Neural cell (in vitro differentiated cells): ENCODE results near the gene KDM4D. TPM values are rescaled to one million over a fixed set of nuclear protein-coding genes. Genes with fewer than 3 reads are reported as not detected.

ENCODE experiments used
- H2AFZ ChIP-seq: fragments of 200-600, 300-800 bp; sonication (generic), shearing (Covaris generic); 2 replicates; pipeline ENCODE4 v1.6.0; 2014; ENCODE audit warnings: low read depth, mild to moderate bottlenecking, antibody characterized with exemption, low read length, moderate library complexity
- H3F3A ChIP-seq: fragments of 200-600 bp; shearing (Covaris generic); 2 replicates; pipeline ENCODE4 v1.6.1; 2016; ENCODE audit warnings: mild to moderate bottlenecking, moderate library complexity, mixed read lengths, antibody characterized with exemption, low read length; ENCODE audit not compliant: insufficient read depth, poor library complexity, severe bottlenecking
- H3K27ac ChIP-seq: fragments of 200-600, 300-800 bp; sonication (generic), shearing (Covaris generic); 2 replicates; pipeline ENCODE4 v1.5.1; 2014; ENCODE audit warnings: mild to moderate bottlenecking, low read length, moderate library complexity
- H3K27me3 ChIP-seq: fragments of 300-800, 200-600 bp; sonication (generic), shearing (Covaris generic); 2 replicates; pipeline ENCODE4 v1.6.0; 2014; ENCODE audit warnings: mild to moderate bottlenecking, low read depth, low read length, moderate library complexity; ENCODE audit not compliant: insufficient read depth
- H3K36me3 ChIP-seq: fragments of 300-800, 200-600 bp; sonication (generic), shearing (Covaris generic); 2 replicates; pipeline ENCODE4 v1.5.1; 2014; ENCODE audit warnings: mild to moderate bottlenecking, antibody characterized with exemption, low read length, moderate library complexity; ENCODE audit not compliant: insufficient read depth
- H3K4me2 ChIP-seq: fragments of 300-800, 200-600 bp; sonication (generic), shearing (Covaris generic); 2 replicates; pipeline ENCODE4 v1.6.0; 2014; ENCODE audit warnings: mild to moderate bottlenecking, low read length
- H3K4me3 ChIP-seq: fragments of 300-800, 200-600 bp; sonication (generic), shearing (Covaris generic); 2 replicates; pipeline ENCODE4 v1.5.1; 2014; ENCODE audit warnings: mild to moderate bottlenecking, low read length, moderate library complexity
- H3K79me2 ChIP-seq: fragments of 200-600 bp; shearing (Covaris generic); replicated peaks from 2 replicates; pipeline ENCODE4 v1.6.0; 2014; ENCODE audit warnings: mild to moderate bottlenecking, low read length, moderate library complexity; ENCODE audit not compliant: insufficient read depth
- H3K9ac ChIP-seq: fragments of 300-800, 200-600 bp; sonication (generic), shearing (Covaris generic); 2 replicates; pipeline ENCODE4 v1.6.1; 2016; ENCODE audit warnings: mild to moderate bottlenecking, low read length, mixed read lengths
- H3K9me2 ChIP-seq: fragments of 200-600 bp; shearing (Covaris generic); 2 replicates; pipeline ENCODE4 v1.6.1; 2016; ENCODE audit warnings: mild to moderate bottlenecking, low read length, mixed read lengths; ENCODE audit not compliant: insufficient read depth
- H3K9me3 ChIP-seq: fragments of 200-600, 300-800 bp; sonication (generic), shearing (Covaris generic); 2 replicates; pipeline ENCODE4 v1.6.1; 2016; ENCODE audit warnings: mild to moderate bottlenecking, mixed run types, low read length, moderate library complexity, mixed read lengths
- H4K20me1 ChIP-seq: fragments of 200-600 bp; shearing (Covaris generic); 2 replicates; pipeline ENCODE4 v1.6.1; 2016; ENCODE audit warnings: mild to moderate bottlenecking, mixed run types; ENCODE audit not compliant: insufficient read depth
- CTCF ChIP-seq: fragments of 450-650 bp; IDR thresholded peaks from 2 replicates; pipeline ENCODE4 v1.5.1; 2014; ENCODE audit warnings: antibody characterized with exemption, mild to moderate bottlenecking, moderate library complexity; ENCODE audit not compliant: poor library complexity, severe bottlenecking
- EP300 ChIP-seq: fragments of 450-650 bp; conservative IDR thresholded peaks from 2 replicates; pipeline ENCODE4 v1.6.1; 2014; ENCODE audit warnings: antibody characterized with exemption, mild to moderate bottlenecking, moderate library complexity; ENCODE audit not compliant: poor library complexity, severe bottlenecking
- EZH2 ChIP-seq: fragments of 200-600, 300-800 bp; shearing (Covaris generic), sonication (generic); IDR thresholded peaks from 2 replicates; pipeline ENCODE4 v1.6.1; 2014; ENCODE audit warnings: antibody characterized with exemption, low read length, borderline replicate concordance, mild to moderate bottlenecking; ENCODE audit not compliant: insufficient read depth, poor library complexity, severe bottlenecking
- MXI1 ChIP-seq: fragments of 450-650 bp; conservative IDR thresholded peaks from 2 replicates; pipeline ENCODE4 v1.6.1; 2014; ENCODE audit warnings: antibody characterized with exemption, mild to moderate bottlenecking; ENCODE audit not compliant: poor library complexity, severe bottlenecking
- POLR2AphosphoS5 ChIP-seq: IDR thresholded peaks from 2 replicates; pipeline ENCODE4 v1.6.1; 2012
- RAD21 ChIP-seq: fragments of 450-650 bp; conservative IDR thresholded peaks from 2 replicates; pipeline ENCODE4 v1.6.1; 2014; ENCODE audit warnings: antibody characterized with exemption, mild to moderate bottlenecking, moderate library complexity
- REST ChIP-seq: IDR thresholded peaks from 2 replicates; pipeline ENCODE4 v1.6.1; 2012; ENCODE audit warnings: borderline replicate concordance
- SMC3 ChIP-seq: fragments of 450-650 bp; conservative IDR thresholded peaks from 2 replicates; pipeline ENCODE4 v1.6.1; 2014; ENCODE audit warnings: antibody characterized with exemption, mild to moderate bottlenecking, moderate library complexity; ENCODE audit not compliant: poor library complexity
- TAF1 ChIP-seq: IDR thresholded peaks from 2 replicates; pipeline ENCODE4 v1.6.1; 2012; ENCODE audit warnings: low read depth
- polyA plus RNA-seq: library from polyadenylated mRNA; depleted of rRNA; stranded (reverse); fragments of >200 nt; gene quantifications from 2 replicates; pipeline ENCODE4 v1.2.3, GENCODE V29; 2014

The KDM4D gene
- polyA plus RNA-seq, 1 donor from 2014 or later: 1.3 TPM

- Histone ChIP-seq H3F3A (no peaks in the 10 kb centered on the region), H3K9me2 (no peaks in the 10 kb centered on the region), H3K27ac (no peak overlapping the region), H3K27me3 (no peaks in the 10 kb centered on the region), H2AFZ (no peak overlapping the region), H3K36me3 (no peaks in the 10 kb centered on the region), H3K79me2 (no peaks in the 10 kb centered on the region), H3K4me2 (no peak overlapping the region), H3K9me3 (no peaks in the 10 kb centered on the region), H3K9ac (no peak overlapping the region), H4K20me1 (no peaks in the 10 kb centered on the region), H3K4me3 (no peak overlapping the region)
- TF ChIP-seq CTCF (no peak), EP300 (no peak), SMC3 (no peak), TAF1 (no peak), POLR2AphosphoS5 (no peak), MXI1 (no peak), REST (no peak), RAD21 (no peak)
These were observed 38.7 kb upstream of the KDM4D start for GRCh38 chr11:94934846-94935245.

- Histone ChIP-seq H4K20me1 (no peaks in the 10 kb centered on the region), H3K27ac (no peak overlapping the region), H3K4me2 (no peak overlapping the region), H3K9ac (no peak overlapping the region), H3F3A (no peaks in the 10 kb centered on the region), H3K9me2 (no peaks in the 10 kb centered on the region), H3K36me3 (no peaks in the 10 kb centered on the region), H3K4me3 (no peak overlapping the region), H3K79me2 (no peaks in the 10 kb centered on the region), H3K27me3 (no peaks in the 10 kb centered on the region), H2AFZ (no peak overlapping the region), H3K9me3 (no peaks in the 10 kb centered on the region)
- TF ChIP-seq MXI1 (no peak), SMC3 (no peak), EZH2 (no peak), POLR2AphosphoS5 (no peak), REST (no peak), TAF1 (no peak), RAD21 (no peak), CTCF (no peak), EP300 (no peak)
These were observed 35.1 kb upstream of the KDM4D start for GRCh38 chr11:94938095-94939055.
